ENCODE results near the gene KCMF1.

DNA sequence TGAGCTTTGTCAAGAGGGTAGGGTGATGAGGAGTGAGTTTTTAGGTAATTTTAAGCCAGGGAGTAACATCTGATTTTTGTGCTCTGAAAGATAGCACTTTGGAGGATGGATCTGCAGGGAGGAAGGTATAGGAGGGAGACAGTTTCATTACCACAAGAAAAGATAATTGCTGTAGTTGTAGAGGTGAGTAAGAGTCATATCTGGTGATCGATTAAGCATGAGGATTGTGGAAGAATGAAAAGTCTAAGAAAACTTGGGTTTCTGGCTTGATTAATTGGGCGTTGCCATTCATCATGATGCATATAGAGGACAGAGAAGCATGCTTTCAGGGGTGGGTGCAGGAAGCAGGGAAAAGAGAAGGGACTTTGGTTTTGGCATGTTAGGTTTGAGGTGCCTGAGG is 18.5 kb downstream of the KCMF1 start:
- TF ChIP-seq SUZ12 (IDR thresholded peaks at IDR 0.05; ENCODE audit: extremely low read depth, insufficient read depth, insufficient read length) (no peak), YY1 (IDR thresholded peaks at IDR 0.05; ENCODE audit: insufficient read depth, insufficient read length) (no peak), ZNF274 (IDR thresholded peaks at IDR 0.05; ENCODE audit: low read depth, low read length) (no peak)
